ENCODE measurements around the gene TMEM97. TPM values are rescaled to one million over a fixed set of nuclear protein-coding genes. Genes with fewer than 3 reads are reported as not detected.
A peak's percentile ranks its signal among the peaks of the same experiment; 100 is the strongest.

TMEM97 gene
- total and polyA plus RNA-seq, 7 donors: 3.6 to 25.2 (median 8.6) TPM

DNA sequence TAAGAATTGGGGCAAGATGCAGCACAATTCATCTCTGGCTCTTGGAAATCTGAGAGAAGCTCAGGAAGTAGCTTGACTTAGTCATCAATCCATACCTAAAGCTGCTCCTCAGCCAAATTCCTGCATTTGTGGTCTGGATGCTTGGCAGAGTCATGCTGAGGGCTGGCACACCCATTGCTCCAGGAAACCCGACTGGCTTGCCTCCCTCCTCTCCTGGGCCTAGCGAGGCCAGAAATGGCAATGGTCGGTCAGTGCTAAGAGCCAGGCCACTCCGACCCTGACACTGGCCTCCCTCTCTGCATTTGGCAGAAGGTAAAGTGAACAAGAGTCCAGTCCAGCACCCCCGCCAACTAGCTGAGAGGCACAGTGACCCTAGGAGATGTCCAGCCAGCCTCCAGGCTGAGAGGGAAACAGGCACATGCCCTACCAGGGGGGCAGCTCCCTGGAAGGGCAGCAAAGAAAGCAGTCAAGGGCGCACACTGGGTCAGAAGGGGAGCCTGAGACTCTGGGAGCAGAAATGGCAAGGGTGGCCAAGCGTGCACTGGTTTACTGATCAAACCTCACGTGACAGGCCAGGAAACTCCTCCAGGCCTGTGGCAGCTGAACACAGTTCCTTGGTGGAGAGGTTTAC, 28.4 kb downstream of the TMEM97 start:
- Histone ChIP-seq H3K4me3 (no peak overlapping the region), H3K27ac (peak overlapping the region in 2 of 4 donors; percentile 24 to 40), H3K9me3 (no peaks in the 10 kb centered on the region), H3K4me1 (peaks cover 0 to 11% (median 0%) of the 10 kb centered on the region in 4 donors), H3K36me3 (peaks cover 42 to 97% (median 63%) of the 10 kb centered on the region in 4 donors), H3K27me3 (no peaks in the 10 kb centered on the region)
- 92% methylated on average over 8 of the region's 8 CpGs for WGBS, 2 donors
- no peak for DNase-seq
- intact Hi-C loops (cut with DNase I): no loop called here
- TF ChIP-seq POLR2A (IDR thresholded peaks at IDR 0.05): no peak
- TF ChIP-seq EP300 (IDR thresholded peaks at IDR 0.05): no peak
- no peak for TF ChIP-seq POLR2AphosphoS5 (IDR thresholded peaks at IDR 0.05)
- TF ChIP-seq CTCF (IDR thresholded peaks at IDR 0.05): no peak

GRCh38 chr17:28348979-28349378, 30.0 kb downstream of the TMEM97 start:
- intact Hi-C loops (cut with DNase I): no loop called here
- DNase-seq: no peak
- Histone ChIP-seq H3K9me3 (no peaks in the 10 kb centered on the region), H3K4me1 (peaks cover 0 to 11% (median 0%) of the 10 kb centered on the region in 4 donors), H3K36me3 (peaks cover 53 to 97% (median 66%) of the 10 kb centered on the region in 4 donors), H3K27me3 (no peaks in the 10 kb centered on the region), H3K4me3 (no peak overlapping the region), H3K27ac (no peak overlapping the region)
- TF ChIP-seq CTCF (IDR thresholded peaks at IDR 0.05) (no peak), POLR2A (IDR thresholded peaks at IDR 0.05) (no peak), EP300 (IDR thresholded peaks at IDR 0.05) (no peak), POLR2AphosphoS5 (IDR thresholded peaks at IDR 0.05) (no peak)
- WGBS, 2 donors: 80 to 95% methylated on average over 3 of the region's 3 CpGs

- Histone ChIP-seq H3K4me3 (no peak overlapping the region), H3K27ac (no peak overlapping the region), H3K4me1 (peaks cover 0 to 11% (median 3%) of the 10 kb centered on the region in 4 donors), H3K9me3 (no peaks in the 10 kb centered on the region), H3K36me3 (peaks cover 47 to 93% (median 65%) of the 10 kb centered on the region in 4 donors), H3K27me3 (no peaks in the 10 kb centered on the region)
- no peak for TF ChIP-seq POLR2A (IDR thresholded peaks at IDR 0.05)
- no peak for TF ChIP-seq CTCF (IDR thresholded peaks at IDR 0.05)
- no peak for TF ChIP-seq POLR2AphosphoS5 (IDR thresholded peaks at IDR 0.05)
- no peak for TF ChIP-seq EP300 (IDR thresholded peaks at IDR 0.05)
- DNase-seq: no peak
- 95% methylated on average over 7 of the region's 7 CpGs for WGBS, 2 donors
- intact Hi-C loops (cut with DNase I): loop anchor here (10.0 kb wide), 1 partner anchor 455 kb away; the partner anchor contains the start of gene LYRM9
Observed at GRCh38 chr17:28350271-28350670, 31.3 kb downstream of the TMEM97 start.

- peak in 1 of 4 donors; percentile 70 for TF ChIP-seq EP300 (IDR thresholded peaks at IDR 0.05)
- TF ChIP-seq POLR2AphosphoS5 (IDR thresholded peaks at IDR 0.05): peak; percentile 70 to 93 (median 91)
- TF ChIP-seq POLR2A (IDR thresholded peaks at IDR 0.05): peak; percentile 67 to 71
- TF ChIP-seq CTCF (IDR thresholded peaks at IDR 0.05): no peak
- peak within 1 kb of the TSS; percentile 85 to 97 (median 92) for H3K27ac ChIP-seq
- peak; percentile 98 for DNase-seq
- H3K4me1 ChIP-seq: peaks cover 0 to 33% (median 26%) of the 10 kb centered on the region in 4 donors
- H3K4me3 ChIP-seq: peak within 1 kb of the TSS; percentile 69 to 99 (median 89)
- WGBS, 2 donors: 0% methylated on average over 80 of the region's 80 CpGs
- H3K36me3 ChIP-seq: peaks cover 32 to 58% (median 43%) of the 10 kb centered on the region in 4 donors
- intact Hi-C loops (cut with DNase I): loop anchor here (1.0 to 10.0 kb wide), 2 partner anchors 22 to 462 kb away; partner anchors contain the start of genes IFT20, LYRM9 and TNFAIP1
- no peaks in the 10 kb centered on the region for H3K9me3 ChIP-seq
- H3K27me3 ChIP-seq: no peaks in the 10 kb centered on the region
Observed at GRCh38 chr17:28357061-28357900, 38.3 kb downstream of the TMEM97 start, which contains the start of gene POLDIP2. POLDIP2 (minus strand) TSS chr17:28357527; CDS start chr17:28357448, 79 bp downstream.
